GM15510 (cell line): ENCODE measurements around the gene ASPG.

ENCODE experiments used
- POLR2A ChIP-seq: IDR thresholded peaks from 3 replicates; pipeline ENCODE4 v1.6.1; 2011; ENCODE audit warnings: borderline replicate concordance; ENCODE audit not compliant: insufficient read length; ENCODE audit errors: extremely low read depth

ASPG gene

GRCh38 chr14:104147346-104148125 is 62.0 kb downstream of the ASPG start:
- no peak for TF ChIP-seq POLR2A

GRCh38 chr14:104148433-104149277 is 63.2 kb downstream of the ASPG start:
- no peak for TF ChIP-seq POLR2A

- TF ChIP-seq POLR2A, result no peak
Measured at GRCh38 chr14:104149278-104149595, 63.7 kb downstream of the ASPG start.

GRCh38 chr14:104149617-104150135 is 64.2 kb downstream of the ASPG start:
- no peak for TF ChIP-seq POLR2A

GRCh38 chr14:104150136-104151025 is 64.9 kb downstream of the ASPG start:
- no peak for TF ChIP-seq POLR2A

GRCh38 chr14:104151026-104151381 is 65.5 kb downstream of the ASPG start:
- TF ChIP-seq POLR2A, result no peak

GRCh38 chr14:104151566-104152245 is 66.2 kb downstream of the ASPG start:
- no peak for TF ChIP-seq POLR2A

- TF ChIP-seq POLR2A, result no peak
Measured at GRCh38 chr14:104152246-104152575, 66.7 kb downstream of the ASPG start.

- no peak for TF ChIP-seq POLR2A
Measured at GRCh38 chr14:104152686-104153393, 67.3 kb downstream of the ASPG start.

GRCh38 chr14:104154246-104154645 is 68.7 kb downstream of the ASPG start:
- no peak for TF ChIP-seq POLR2A

GRCh38 chr14:104155513-104155912 is 70.0 kb downstream of the ASPG start:
- no peak for TF ChIP-seq POLR2A

- TF ChIP-seq POLR2A, result no peak
Measured at GRCh38 chr14:104156142-104156541, 70.6 kb downstream of the ASPG start.

- TF ChIP-seq POLR2A, result no peak
Measured at GRCh38 chr14:104157016-104157928, 71.8 kb downstream of the ASPG start.
